Upper lobe of left lung (tissue), 4 donors: Measurements from ENCODE around the gene CDX1.

ENCODE experiments used
- CTCF ChIP-seq, 6 experiments: fragments of 450-650 bp in 4 of 6; fragments of 200-600 bp in 2 of 6; sonication (generic) in 2 of 6; IDR thresholded peaks; one replicate each; pipeline ENCODE4 v1.5.1; 2016 to 2019; ENCODE audit warnings: antibody characterized with exemption in 6 of 6
- POLR2A ChIP-seq, 4 donors: fragments of 450-650 bp; IDR thresholded peaks; one replicate each; pipeline ENCODE4 v1.5.1; 2016 to 2017; ENCODE audit warnings: antibody characterized with exemption in 4 of 4, mild to moderate bottlenecking in 2 of 4

DNA sequence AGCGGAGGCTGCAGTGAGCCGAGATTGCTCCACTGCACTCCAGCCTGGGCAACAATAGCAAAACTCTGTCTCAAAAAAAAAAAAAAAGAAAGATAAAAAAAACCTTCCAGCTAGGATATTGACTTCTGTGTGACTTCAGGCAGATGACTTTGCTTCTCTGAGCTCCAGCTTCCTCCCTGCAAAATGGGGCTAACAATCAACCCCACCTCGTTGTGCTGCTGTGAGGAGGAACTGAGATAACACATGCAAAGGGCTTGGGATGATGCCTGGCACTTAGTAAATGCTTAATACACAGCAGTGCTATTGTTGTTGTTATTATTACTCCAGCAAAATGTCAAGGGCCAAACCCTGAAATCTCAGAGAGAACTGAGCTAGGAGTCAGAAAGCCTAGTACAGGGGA is 3.5 kb upstream of the CDX1 start:
- TF ChIP-seq CTCF (IDR thresholded peaks at IDR 0.05) (no peak), POLR2A (IDR thresholded peaks at IDR 0.05) (no peak)
